H1 (cell line): Measurements from ENCODE around the gene HIPK2. TPM values are rescaled to one million over a fixed set of nuclear protein-coding genes. Genes with fewer than 3 reads are reported as not detected.

Experiments
- CTCF ChIA-PET: fragments of 300-600 bp; sonication (Branson Sonifier 250); formaldehyde crosslinking; loops from one replicate; lab custom pipeline; 2021; ENCODE audit not compliant: partially characterized antibody; lab: Charles Lee
- POLR2A ChIA-PET: fragments of 300-600 bp; sonication (Branson Sonifier 250); formaldehyde crosslinking; loops from one replicate; lab custom pipeline; 2021; ENCODE audit warnings: inconsistent platforms; ENCODE audit not compliant: partially characterized antibody; lab: Charles Lee
- DNase-seq, 2 experiments: peaks; one replicate each; pipeline versions ENCODE4 v3.0.0 to v3.0.0-alpha.2; 2010 to 2022; ENCODE audit warnings: low spot score in 2 of 2, low read depth in 1 of 2, mixed read lengths in 1 of 2
- FAIRE-seq: peaks from 2 replicates; lab custom pipeline; 2011; peaks lifted over from hg19 to GRCh38; lab: Jason Lieb, UNC
- H2AFZ ChIP-seq: 2 replicates; pipeline ENCODE4 v1.8.1; 2012; ENCODE audit warnings: low read length, inconsistent platforms
- H2AK5ac ChIP-seq: 2 replicates; pipeline ENCODE4 v1.6.1; 2013; ENCODE audit warnings: low read depth, low read length
- H2BK120ac ChIP-seq: replicated peaks from 2 replicates; pipeline ENCODE3; 2013; ENCODE audit warnings: low read depth, low read length, inconsistent platforms
- H2BK12ac ChIP-seq: 2 replicates; pipeline ENCODE4 v1.6.1; 2013; ENCODE audit warnings: low read depth, low read length
- H2BK15ac ChIP-seq: 2 replicates; pipeline ENCODE4 v1.6.1; 2013; ENCODE audit warnings: low read length
- H2BK20ac ChIP-seq: 2 replicates; pipeline ENCODE4 v1.6.1; 2013; ENCODE audit warnings: low read length
- H2BK5ac ChIP-seq: 2 replicates; pipeline ENCODE4 v1.6.1; 2013; ENCODE audit warnings: low read depth, low read length
- H3K14ac ChIP-seq: 2 replicates; pipeline ENCODE4 v1.6.1; 2013; ENCODE audit warnings: inconsistent platforms; ENCODE audit not compliant: insufficient read length
- H3K18ac ChIP-seq: 2 replicates; pipeline ENCODE4 v1.6.1; 2013; ENCODE audit warnings: low read length; ENCODE audit errors: extremely low read depth
- H3K23ac ChIP-seq: 2 replicates; pipeline ENCODE4 v1.6.1; 2013; ENCODE audit warnings: inconsistent platforms; ENCODE audit not compliant: insufficient read length
- H3K23me2 ChIP-seq: 2 replicates; pipeline ENCODE4 v1.6.1; 2013; ENCODE audit warnings: low read depth, low read length
- H3K27ac ChIP-seq: 2 replicates; pipeline ENCODE4 v1.6.1; 2011; ENCODE audit warnings: low read depth, low read length, inconsistent platforms
- H3K27me3 ChIP-seq, 4 experiments: replicated peaks in 1 of 4; 1 replicate in 1 of 4; 2 replicates in 3 of 4; pipeline versions ENCODE4 v1.6.1 to v1.8.1; 2011 to 2013; ENCODE audit warnings: low read length in 3 of 4, mild to moderate bottlenecking in 3 of 4, inconsistent platforms in 2 of 4, mixed read lengths in 2 of 4, moderate library complexity in 1 of 4; ENCODE audit not compliant: control insufficient read depth in 3 of 4, insufficient read depth in 3 of 4; ENCODE audit errors: extremely low read depth in 1 of 4
- H3K36me3 ChIP-seq, 4 experiments: 2 replicates each; pipeline versions ENCODE4 v1.6.1 to v1.8.1; 2011 to 2013; ENCODE audit warnings: mild to moderate bottlenecking in 4 of 4, low read length in 3 of 4, moderate library complexity in 2 of 4, control low read depth in 1 of 4, inconsistent platforms in 1 of 4; ENCODE audit not compliant: insufficient read depth in 4 of 4, control insufficient read depth in 2 of 4
- H3K4ac ChIP-seq: replicated peaks from 2 replicates; pipeline ENCODE3; 2013; ENCODE audit warnings: low read length, low read depth, mixed read lengths, inconsistent platforms; ENCODE audit not compliant: insufficient read length
- H3K4me1 ChIP-seq, 4 experiments: replicated peaks in 1 of 4; 1 replicate in 1 of 4; 2 replicates in 3 of 4; pipeline versions ENCODE4 v1.6.1 to v1.8.1; 2011 to 2013; ENCODE audit warnings: low read length in 3 of 4, inconsistent platforms in 2 of 4, mixed read lengths in 1 of 4; ENCODE audit not compliant: insufficient read depth in 4 of 4, control insufficient read depth in 3 of 4
- H3K4me2 ChIP-seq, 2 experiments: 2 replicates each; pipeline versions ENCODE4 v1.6.1 to v1.8.1; 2011 to 2013; ENCODE audit warnings: low read depth in 2 of 2, low read length in 2 of 2, control low read depth in 1 of 2, inconsistent platforms in 1 of 2, mild to moderate bottlenecking in 1 of 2; ENCODE audit not compliant: insufficient read depth in 1 of 2
- H3K4me3 ChIP-seq, 4 experiments: fragments of 200-600, 300-600 bp in 1 of 4; sonication (generic), shearing (Covaris generic), sonication (Bioruptor Twin) in 1 of 4; 2 replicates each; pipeline versions ENCODE4 v1.5.1 to v1.8.1; 2011 to 2016; ENCODE audit warnings: low read length in 4 of 4, low read depth in 3 of 4, control low read depth in 2 of 4, inconsistent platforms in 2 of 4, mild to moderate bottlenecking in 2 of 4, mixed read lengths in 1 of 4, moderate library complexity in 1 of 4; ENCODE audit not compliant: insufficient read depth in 2 of 4; ENCODE audit errors: extremely low read depth in 1 of 4
- H3K56ac ChIP-seq: replicated peaks from 2 replicates; pipeline ENCODE3; 2013; ENCODE audit warnings: low read depth, mild to moderate bottlenecking, mixed read lengths, low read length, inconsistent platforms; ENCODE audit not compliant: insufficient read length
- H3K79me1 ChIP-seq: 2 replicates; pipeline ENCODE4 v1.6.1; 2013; ENCODE audit warnings: low read depth, low read length, control low read depth
- H3K79me2 ChIP-seq, 2 experiments: 2 replicates each; pipeline versions ENCODE4 v1.6.1 to v1.8.1; 2012 to 2013; ENCODE audit warnings: low read length in 2 of 2, mild to moderate bottlenecking in 2 of 2, inconsistent platforms in 1 of 2; ENCODE audit not compliant: insufficient read depth in 2 of 2, control insufficient read depth in 1 of 2
- H3K9ac ChIP-seq, 4 experiments: replicated peaks in 1 of 4; 1 replicate in 1 of 4; 2 replicates in 3 of 4; pipeline versions ENCODE4 v1.6.1 to v1.8.1; 2011 to 2013; ENCODE audit warnings: low read depth in 3 of 4, low read length in 3 of 4, control low read depth in 2 of 4, mild to moderate bottlenecking in 2 of 4, moderate library complexity in 2 of 4, inconsistent platforms in 1 of 4; ENCODE audit errors: extremely low read depth in 1 of 4
- H3K9me3 ChIP-seq, 2 experiments: 2 replicates each; pipeline versions ENCODE4 v1.6.1 to v1.8.1; 2012 to 2013; ENCODE audit warnings: mild to moderate bottlenecking in 2 of 2, moderate library complexity in 2 of 2, control low read depth in 1 of 2, inconsistent platforms in 1 of 2, low read depth in 1 of 2, low read length in 1 of 2, mixed read lengths in 1 of 2; ENCODE audit not compliant: insufficient read depth in 2 of 2
- H4K20me1 ChIP-seq, 2 experiments: replicated peaks in 1 of 2; 2 replicates each; pipeline versions ENCODE3 to v1.8.1; 2011 to 2013; ENCODE audit warnings: inconsistent platforms in 2 of 2, low read length in 2 of 2, mild to moderate bottlenecking in 1 of 2; ENCODE audit not compliant: insufficient read depth in 2 of 2, control insufficient read depth in 1 of 2
- H4K5ac ChIP-seq: 2 replicates; pipeline ENCODE4 v1.6.1; 2013; ENCODE audit warnings: low read length, low read depth, mixed read lengths, inconsistent platforms; ENCODE audit not compliant: insufficient read length
- H4K8ac ChIP-seq: 2 replicates; pipeline ENCODE4 v1.8.0; 2013; ENCODE audit warnings: mild to moderate bottlenecking, moderate library complexity, low read length, inconsistent platforms; ENCODE audit not compliant: insufficient read depth; ENCODE audit errors: extremely low read depth
- H4K91ac ChIP-seq: replicated peaks from 2 replicates; pipeline ENCODE3; 2013; ENCODE audit warnings: low read length, mixed read lengths, inconsistent platforms; ENCODE audit not compliant: insufficient read length
- CREB1 ChIP-seq: IDR thresholded peaks from 2 replicates; pipeline ENCODE4 v1.6.1; 2012; ENCODE audit warnings: inconsistent platforms
- CTCF ChIP-seq, 3 experiments: IDR thresholded peaks; 1 replicate in 2 of 3; 2 replicates in 1 of 3; pipeline versions ENCODE4 v1.5.1 to v1.6.1; 2011; ENCODE audit warnings: low read length in 3 of 3, mild to moderate bottlenecking in 3 of 3, inconsistent platforms in 2 of 3, low read depth in 1 of 3, moderate library complexity in 1 of 3; ENCODE audit not compliant: insufficient read depth in 1 of 3; ENCODE audit errors: control extremely low read depth in 1 of 3
- FOSL1 ChIP-seq: IDR thresholded peaks from 2 replicates; pipeline ENCODE4 v1.6.1; 2011; ENCODE audit warnings: mild to moderate bottlenecking, low read depth, low read length, moderate library complexity; ENCODE audit not compliant: insufficient read depth
- HDAC2 ChIP-seq, 2 experiments: fragments of 300-600 bp in 1 of 2; sonication (generic) in 1 of 2; IDR thresholded peaks; 2 replicates each; pipeline ENCODE4 v1.6.1; 2011 to 2012; ENCODE audit warnings: low read depth in 2 of 2, low read length in 2 of 2, mild to moderate bottlenecking in 2 of 2, moderate library complexity in 2 of 2, borderline replicate concordance in 1 of 2, inconsistent platforms in 1 of 2
- HDAC6 ChIP-seq: IDR thresholded peaks from one replicate; pipeline ENCODE4 v1.7.1; 2012; ENCODE audit warnings: low read depth, mild to moderate bottlenecking, inconsistent platforms, low read length, moderate library complexity
- JUND ChIP-seq: IDR thresholded peaks from 2 replicates; pipeline ENCODE4 v1.6.1; 2011; ENCODE audit warnings: mild to moderate bottlenecking, improper control_type of control experiment, low read length
- MAX ChIP-seq: IDR thresholded peaks from 2 replicates; pipeline ENCODE4 v1.6.1; 2012; ENCODE audit warnings: inconsistent platforms
- RXRA ChIP-seq: IDR thresholded peaks from 2 replicates; pipeline ENCODE4 v1.6.1; 2011; ENCODE audit warnings: low read depth, mild to moderate bottlenecking, low read length, moderate library complexity; ENCODE audit not compliant: insufficient read depth
- WGBS, 2 experiments: shearing (Covaris generic) in 1 of 2; methylation state at CpG; one replicate each; pipeline versions ENCODE4 v1.1.6 to v1.1.7; 2013 to 2015; ENCODE audit warnings: low lambda C conversion rate in 2 of 2, mixed read lengths in 2 of 2, inconsistent platforms in 1 of 2, low coverage in 1 of 2, missing lambda C conversion rate in 1 of 2; ENCODE audit not compliant: insufficient replicate concordance in 2 of 2, insufficient coverage in 1 of 2, insufficient read length in 1 of 2; ENCODE audit errors: extremely low coverage in 1 of 2, missing lambda C conversion rate in 1 of 2; 5-methylcytosine and 5-hydroxymethylcytosine counted together
- polyA plus RNA-seq, 7 experiments: library from polyadenylated mRNA; depleted of rRNA in 3 of 7; stranded (reverse) in 5 of 7; unstranded in 2 of 7; fragments of >200 nt in 5 of 7; fragments of 200-250 nt in 2 of 7; gene quantifications; 1 replicate in 5 of 7; 2 replicates in 1 of 7; 4 replicates in 1 of 7; pipeline versions ENCODE4 v1.2.1 to v1.2.3, GENCODE V29; 2011 to 2013; ENCODE audit warnings: missing spikeins in 2 of 7, mixed read lengths in 2 of 7
- total RNA-seq: library from RNA; stranded (reverse); fragmentation: NEBNext Ultra II Directional; extraction: Animal tissue kit (Norgen Biotek cat#: 25700); gene quantifications from 2 replicates; pipeline ENCODE4 v1.2.1, GENCODE V29; 2021

HIPK2 gene
- total and polyA plus RNA-seq, 2 of the 8 experiments (the other 6 are each of a cell fraction or from before 2014, with no cell fraction given): 8.3 to 24.3 TPM

GRCh38 chr7:139572704-139573385, 205.0 kb downstream of the HIPK2 start:
- H4K8ac ChIP-seq: peak overlapping the region; percentile 3
- no peak overlapping the region for H3K4me3 ChIP-seq
- H4K5ac ChIP-seq: no peak overlapping the region
- H3K4me1 ChIP-seq: peaks cover 0 to 5% (median 0%) of the 10 kb centered on the region in 4 experiments; a peak in 1 of 7 replicates
- no peak for DNase-seq
- H2BK20ac ChIP-seq: no peak overlapping the region
- H2BK5ac ChIP-seq: peak overlapping the region; percentile 66; the same call in 1 of the 2 replicates
- TF ChIP-seq FOSL1 (no peak), HDAC2 (IDR thresholded peaks at IDR 0.05; ENCODE audit: borderline replicate concordance in 1 of 2, low read depth in 2 of 2, low read length in 2 of 2) (no peak), CREB1 (no peak), HDAC6 (no peak), MAX (peak; percentile 39; the same call in 1 of the 2 replicates), CTCF (IDR thresholded peaks at IDR 0.05; ENCODE audit: control extremely low read depth in 1 of 3, insufficient read depth in 1 of 3, low read depth in 1 of 3, low read length in 3 of 3) (peak; percentile 15 to 45 (median 30)), JUND (no peak), RXRA (no peak)
- TF ChIP-seq, all 59 proteins: peak for 2
- no peak for FAIRE-seq
- Histone ChIP-seq H3K79me1 (no peaks in the 10 kb centered on the region), H3K4me2 (no peak overlapping the region), H4K91ac (peak overlapping the region; percentile 6), H2BK15ac (no peak overlapping the region), H3K36me3 (no peaks in the 10 kb centered on the region; a peak in 1 of 8 replicates), H3K27ac (no peak overlapping the region), H3K9me3 (no peaks in the 10 kb centered on the region), H3K23me2 (no peaks in the 10 kb centered on the region), H3K18ac (no peak overlapping the region), H3K79me2 (no peaks in the 10 kb centered on the region), H3K56ac (no peak overlapping the region), H2BK12ac (no peak overlapping the region), H3K27me3 (no peaks in the 10 kb centered on the region), H2AK5ac (no peak overlapping the region), H2BK120ac (no peak overlapping the region), H3K23ac (no peak overlapping the region), H2AFZ (no peak overlapping the region), H3K14ac (no peak overlapping the region), H4K20me1 (no peaks in the 10 kb centered on the region), H3K9ac (no peak overlapping the region), H3K4ac (no peak overlapping the region)
- WGBS, 2 experiments: 90 to 100% methylated on average over 1 to 21 of the region's 38 CpGs
- CTCF ChIA-PET: interaction anchor here (0.6 to 1.2 kb wide), 4 partner anchors 32 to 267 kb away, joined by 3 read pairs; no protein-coding TSS in a partner anchor
- POLR2A ChIA-PET: no interaction called here
